ENCODE data around the gene GABRB1.
A peak's percentile ranks its signal among the peaks of the same experiment; 100 is the strongest.
"Not testable (repeated sequence)": the region's sequence is repeated elsewhere in the genome, so short reads cannot be mapped to it uniquely, and the experiment has no call there.

GABRB1 gene

GRCh38 chr4:47326025-47326424 is 294.7 kb downstream of the GABRB1 start:
- DNase-seq, result no peak

GRCh38 chr4:47330866-47331265 is 299.5 kb downstream of the GABRB1 start:
- DNase-seq, result no peak

GRCh38 chr4:47334652-47335051 is 303.3 kb downstream of the GABRB1 start:
- DNase-seq, result no peak

- DNase-seq, result no peak
Measured at GRCh38 chr4:47337893-47338292, 306.5 kb downstream of the GABRB1 start.

GRCh38 chr4:47340914-47341313 is 309.5 kb downstream of the GABRB1 start:
- no peak for DNase-seq

- no peak for DNase-seq
Measured at GRCh38 chr4:47342796-47343195, 311.4 kb downstream of the GABRB1 start.

- no peak for DNase-seq
Measured at GRCh38 chr4:47349326-47349725, 318.0 kb downstream of the GABRB1 start.

- no peak for DNase-seq
Measured at GRCh38 chr4:47355568-47355967, 324.2 kb downstream of the GABRB1 start.

- DNase-seq, result no peak
Measured at GRCh38 chr4:47359891-47360290, 328.5 kb downstream of the GABRB1 start.

- DNase-seq, result no peak
Measured at GRCh38 chr4:47367761-47368160, 336.4 kb downstream of the GABRB1 start.

GRCh38 chr4:47368211-47368610 is 336.8 kb downstream of the GABRB1 start:
- no peak for DNase-seq

- no peak for DNase-seq
Measured at GRCh38 chr4:47372561-47372960, 341.2 kb downstream of the GABRB1 start.

GRCh38 chr4:47373174-47373573 is 341.8 kb downstream of the GABRB1 start:
- DNase-seq, result no peak

- no peak for DNase-seq
Measured at GRCh38 chr4:47373709-47374108, 342.3 kb downstream of the GABRB1 start.

GRCh38 chr4:47374477-47374876 is 343.1 kb downstream of the GABRB1 start:
- DNase-seq, result no peak

- DNase-seq, result not testable (repeated sequence)
Measured at GRCh38 chr4:47378021-47378530, 346.7 kb downstream of the GABRB1 start.

- DNase-seq, result no peak
Measured at GRCh38 chr4:47381172-47381571, 349.8 kb downstream of the GABRB1 start.

- no peak for DNase-seq
Measured at GRCh38 chr4:47382846-47383360, 351.5 kb downstream of the GABRB1 start.

GRCh38 chr4:47383829-47384427 is 352.6 kb downstream of the GABRB1 start:
- peak; percentile 16 for DNase-seq

- no peak for DNase-seq
Measured at GRCh38 chr4:47386146-47386545, 354.8 kb downstream of the GABRB1 start.

GRCh38 chr4:47386561-47387235 is 355.3 kb downstream of the GABRB1 start:
- no peak for DNase-seq

GRCh38 chr4:47390428-47391125 is 359.2 kb downstream of the GABRB1 start:
- no peak for DNase-seq

GRCh38 chr4:47391256-47391655 is 359.9 kb downstream of the GABRB1 start:
- DNase-seq, result no peak

- no peak for DNase-seq
Measured at GRCh38 chr4:47406408-47406807, 375.0 kb downstream of the GABRB1 start.

Data from CD4-positive, alpha-beta T cell treated with Interleukin-10 for 1 hour (primary cell).